Measurements from ENCODE around the gene CASP6.

GRCh38 chr4:109665783-109666485, 37.3 kb downstream of the CASP6 start:
- TF ChIP-seq CTCF (IDR thresholded peaks at IDR 0.05) (no peak), POLR2A (IDR thresholded peaks at IDR 0.05) (no peak)

Measured in uterus (tissue), 2 donors.